H9 (cell line): ENCODE results near the gene CNOT6. TPM values are rescaled to one million over a fixed set of nuclear protein-coding genes. Genes with fewer than 3 reads are reported as not detected.

Source experiments
- DNase-seq: peaks from one replicate; pipeline ENCODE4 v3.0.0-alpha.2; 2017
- H2AFZ ChIP-seq: one replicate; pipeline ENCODE4 v1.6.1; 2013; ENCODE audit warnings: mild to moderate bottlenecking, low read length, control low read depth, moderate library complexity
- H2AK5ac ChIP-seq: 2 replicates; pipeline ENCODE4 v1.6.1; 2013; ENCODE audit warnings: low read length, control low read depth, mixed read lengths; ENCODE audit not compliant: insufficient read length
- H2BK120ac ChIP-seq: one replicate; pipeline ENCODE4 v1.6.1; 2013; ENCODE audit warnings: low read depth, mild to moderate bottlenecking, low read length, control low read depth, inconsistent platforms; ENCODE audit not compliant: poor library complexity, severe bottlenecking
- H2BK12ac ChIP-seq: 2 replicates; pipeline ENCODE4 v1.6.1; 2013; ENCODE audit warnings: low read length, control low read depth, mixed read lengths, low read depth; ENCODE audit not compliant: insufficient read length
- H2BK15ac ChIP-seq: 2 replicates; pipeline ENCODE4 v1.6.1; 2013; ENCODE audit warnings: low read depth, low read length, control low read depth
- H2BK20ac ChIP-seq: one replicate; pipeline ENCODE4 v1.6.1; 2013; ENCODE audit warnings: low read depth, mild to moderate bottlenecking, low read length, control low read depth, inconsistent platforms; ENCODE audit not compliant: poor library complexity, severe bottlenecking
- H2BK5ac ChIP-seq: 2 replicates; pipeline ENCODE4 v1.6.1; 2013; ENCODE audit warnings: low read length, control low read depth, mixed read lengths; ENCODE audit not compliant: insufficient read length
- H3K14ac ChIP-seq: 2 replicates; pipeline ENCODE4 v1.6.1; 2013; ENCODE audit warnings: low read length, control low read depth; ENCODE audit not compliant: insufficient read depth
- H3K18ac ChIP-seq: 2 replicates; pipeline ENCODE4 v1.6.1; 2013; ENCODE audit warnings: low read depth, mild to moderate bottlenecking, mixed read lengths, low read length, control low read depth; ENCODE audit not compliant: insufficient read length
- H3K23ac ChIP-seq: 2 replicates; pipeline ENCODE4 v1.6.1; 2013; ENCODE audit warnings: low read length, control low read depth, mixed read lengths, low read depth; ENCODE audit not compliant: insufficient read length
- H3K23me2 ChIP-seq: 2 replicates; pipeline ENCODE4 v1.6.1; 2013; ENCODE audit warnings: low read depth, mild to moderate bottlenecking, mixed read lengths, low read length, control low read depth; ENCODE audit not compliant: insufficient read length, poor library complexity, severe bottlenecking
- H3K27ac ChIP-seq: 2 replicates; pipeline ENCODE4 v1.5.1; 2013; ENCODE audit warnings: low read length, control low read depth, mixed read lengths, low read depth; ENCODE audit not compliant: insufficient read length
- H3K27me3 ChIP-seq: 2 replicates; pipeline ENCODE4 v1.6.1; 2013; ENCODE audit warnings: low read length, control low read depth, inconsistent platforms; ENCODE audit not compliant: insufficient read depth
- H3K4ac ChIP-seq: 2 replicates; pipeline ENCODE4 v1.6.1; 2013; ENCODE audit warnings: low read depth, mild to moderate bottlenecking, control low read depth, inconsistent platforms, low read length, moderate library complexity
- H3K4me1 ChIP-seq: 2 replicates; pipeline ENCODE4 v1.6.1; 2013; ENCODE audit warnings: low read length, control low read depth, inconsistent platforms; ENCODE audit not compliant: insufficient read depth
- H3K4me2 ChIP-seq: 2 replicates; pipeline ENCODE4 v1.6.1; 2013; ENCODE audit warnings: low read length, control low read depth, mixed read lengths; ENCODE audit not compliant: insufficient read length, insufficient read depth
- H3K56ac ChIP-seq: 2 replicates; pipeline ENCODE4 v1.6.1; 2013; ENCODE audit warnings: low read depth, mild to moderate bottlenecking, mixed read lengths, low read length, control low read depth; ENCODE audit not compliant: insufficient read length
- H3K79me1 ChIP-seq: 2 replicates; pipeline ENCODE4 v1.6.1; 2013; ENCODE audit warnings: low read depth, mild to moderate bottlenecking, moderate library complexity, low read length, control low read depth, inconsistent platforms; ENCODE audit not compliant: insufficient read depth, poor library complexity, severe bottlenecking
- H3K79me2 ChIP-seq: 2 replicates; pipeline ENCODE4 v1.6.1; 2013; ENCODE audit warnings: low read length, control low read depth, inconsistent platforms; ENCODE audit not compliant: insufficient read depth
- H3K9ac ChIP-seq: 2 replicates; pipeline ENCODE4 v1.6.1; 2013; ENCODE audit warnings: low read length, control low read depth, mixed read lengths; ENCODE audit not compliant: insufficient read length; ENCODE audit errors: extremely low read depth
- H3K9me3 ChIP-seq: one replicate; pipeline ENCODE4 v1.6.1; 2013; ENCODE audit warnings: low read depth, low read length, inconsistent platforms; ENCODE audit not compliant: control insufficient read depth
- H3T11ph ChIP-seq: one replicate; pipeline ENCODE4 v1.6.1; 2013; ENCODE audit warnings: mild to moderate bottlenecking, low read length, control low read depth, inconsistent platforms
- H4K20me1 ChIP-seq: one replicate; pipeline ENCODE4 v1.6.1; 2013; ENCODE audit not compliant: control insufficient read depth, insufficient read length, insufficient read depth
- H4K5ac ChIP-seq: 2 replicates; pipeline ENCODE4 v1.6.1; 2013; ENCODE audit warnings: low read depth, mild to moderate bottlenecking, mixed read lengths, low read length, control low read depth; ENCODE audit not compliant: insufficient read length
- H4K8ac ChIP-seq: replicated peaks from 2 replicates; pipeline ENCODE4 v1.6.1; 2013; ENCODE audit warnings: low read length, control low read depth, mixed read lengths, low read depth; ENCODE audit not compliant: insufficient read length
- H4K91ac ChIP-seq: 2 replicates; pipeline ENCODE4 v1.6.1; 2013; ENCODE audit warnings: low read depth, mild to moderate bottlenecking, moderate library complexity, mixed read lengths, low read length, control low read depth; ENCODE audit not compliant: insufficient read length
- H3K27ac Mint-ChIP-seq, 3 experiments: 2 replicates in 2 of 3; 3 replicates in 1 of 3; pipeline ENCODE4 v1.8.0; 2020 to 2021; ENCODE audit warnings: mixed read lengths in 3 of 3, mild to moderate bottlenecking in 1 of 3, moderate library complexity in 1 of 3
- H3K27me3 Mint-ChIP-seq: 2 replicates; pipeline ENCODE4 v1.8.0; 2021; ENCODE audit warnings: low read depth, mild to moderate bottlenecking, moderate library complexity, mixed read lengths
- H3K36me3 Mint-ChIP-seq, 3 experiments: 2 replicates in 2 of 3; 3 replicates in 1 of 3; pipeline ENCODE4 v1.8.0; 2020 to 2021; ENCODE audit warnings: low read depth in 3 of 3, mixed read lengths in 3 of 3; ENCODE audit not compliant: insufficient read depth in 1 of 3
- H3K4me1 Mint-ChIP-seq, 2 experiments: 2 replicates each; pipeline ENCODE4 v1.8.0; 2020; ENCODE audit warnings: mixed read lengths in 2 of 2
- H3K4me3 Mint-ChIP-seq, 2 experiments: 2 replicates in 1 of 2; 3 replicates in 1 of 2; pipeline ENCODE4 v1.8.0; 2020 to 2021; ENCODE audit warnings: mild to moderate bottlenecking in 2 of 2, mixed read lengths in 2 of 2, moderate library complexity in 1 of 2
- H3K9me3 Mint-ChIP-seq, 2 experiments: 2 replicates in 1 of 2; 3 replicates in 1 of 2; pipeline ENCODE4 v1.8.0; 2020; ENCODE audit warnings: mild to moderate bottlenecking in 2 of 2, mixed read lengths in 2 of 2, moderate library complexity in 1 of 2
- WGBS: extraction: QIAGEN DNeasy Blood & Tissue Kit; methylation state at CpG from one replicate; pipeline ENCODE4 v1.1.7; 2013; ENCODE audit warnings: missing lambda C conversion rate, low lambda C conversion rate, mixed read lengths; ENCODE audit not compliant: insufficient read length; ENCODE audit errors: extremely low coverage; 5-methylcytosine and 5-hydroxymethylcytosine counted together
- total RNA-seq: library from RNA; stranded (reverse); gene quantifications from 2 replicates; pipeline ENCODE4 v1.2.1, GENCODE V29; 2021
- TF ChIP-seq, protein P1 (sequence below): fragments of 200-600 bp; sonication (generic); conservative IDR thresholded peaks from 3 replicates; pipeline ENCODE4 v1.8.0; 2021; ENCODE audit warnings: antibody characterized with exemption, mild to moderate bottlenecking

The CNOT6 gene
- total RNA-seq, 1 experiment from 2014 or later: 45.0 TPM

- Histone ChIP-seq H3K9ac (no peak overlapping the region), H3K27ac (no peak overlapping the region), H4K20me1 (no peaks in the 10 kb centered on the region), H4K91ac (no peak overlapping the region), H3K56ac (no peak overlapping the region), H3K23me2 (no peaks in the 10 kb centered on the region), H2BK120ac (no peak overlapping the region), H3K4me1 (no peaks in the 10 kb centered on the region), H2BK20ac (no peak overlapping the region), H2BK15ac (no peak overlapping the region), H3K4ac (no peak overlapping the region), H3K79me2 (no peaks in the 10 kb centered on the region), H3K79me1 (no peaks in the 10 kb centered on the region), H3K9me3 (no peaks in the 10 kb centered on the region), H3K27me3 (no peaks in the 10 kb centered on the region), H3T11ph (no peak overlapping the region), H3K18ac (no peak overlapping the region), H4K8ac (no peak overlapping the region), H3K14ac (no peak overlapping the region), H2BK5ac (no peak overlapping the region), H2AK5ac (no peak overlapping the region), H4K5ac (no peak overlapping the region), H3K4me2 (no peak overlapping the region), H3K23ac (no peak overlapping the region), H2BK12ac (no peak overlapping the region), H2AFZ (no peak overlapping the region)
- TF ChIP-seq, protein P1, sequence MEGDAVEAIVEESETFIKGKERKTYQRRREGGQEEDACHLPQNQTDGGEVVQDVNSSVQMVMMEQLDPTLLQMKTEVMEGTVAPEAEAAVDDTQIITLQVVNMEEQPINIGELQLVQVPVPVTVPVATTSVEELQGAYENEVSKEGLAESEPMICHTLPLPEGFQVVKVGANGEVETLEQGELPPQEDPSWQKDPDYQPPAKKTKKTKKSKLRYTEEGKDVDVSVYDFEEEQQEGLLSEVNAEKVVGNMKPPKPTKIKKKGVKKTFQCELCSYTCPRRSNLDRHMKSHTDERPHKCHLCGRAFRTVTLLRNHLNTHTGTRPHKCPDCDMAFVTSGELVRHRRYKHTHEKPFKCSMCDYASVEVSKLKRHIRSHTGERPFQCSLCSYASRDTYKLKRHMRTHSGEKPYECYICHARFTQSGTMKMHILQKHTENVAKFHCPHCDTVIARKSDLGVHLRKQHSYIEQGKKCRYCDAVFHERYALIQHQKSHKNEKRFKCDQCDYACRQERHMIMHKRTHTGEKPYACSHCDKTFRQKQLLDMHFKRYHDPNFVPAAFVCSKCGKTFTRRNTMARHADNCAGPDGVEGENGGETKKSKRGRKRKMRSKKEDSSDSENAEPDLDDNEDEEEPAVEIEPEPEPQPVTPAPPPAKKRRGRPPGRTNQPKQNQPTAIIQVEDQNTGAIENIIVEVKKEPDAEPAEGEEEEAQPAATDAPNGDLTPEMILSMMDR: no peak
- Mint-ChIP-seq H3K27ac (no peak overlapping the region), H3K27me3 (peaks cover 11% of the 10 kb centered on the region), H3K9me3 (no peaks in the 10 kb centered on the region), H3K4me3 (no peak overlapping the region; a peak in 1 of 5 replicates), H3K4me1 (peaks cover 2% of the 10 kb centered on the region in 2 experiments; a peak in 2 of 4 replicates), H3K36me3 (no peaks in the 10 kb centered on the region; a peak in 1 of 7 replicates)
- DNase-seq: no peak
- WGBS: no CpG with 5 or more reads among the region's 2 CpGs
Measured at GRCh38 chr5:180469586-180469865, 24.7 kb upstream of the CNOT6 start.
